HepG2 (cell line): ENCODE measurements around the gene DENND10. TPM values are rescaled to one million over a fixed set of nuclear protein-coding genes. Genes with fewer than 3 reads are reported as not detected.

Experiments used
- ATF5 ChIP-seq: sonication (generic); formaldehyde crosslinking; IDR thresholded peaks from 2 replicates; pipeline ENCODE4 v1.4.0; 2020; ENCODE audit warnings: mild to moderate bottlenecking, low read depth, missing genetic modification reagents
- BATF2 ChIP-seq: sonication (generic); formaldehyde crosslinking; IDR thresholded peaks from 2 replicates; pipeline ENCODE4 v1.8.0; 2022; ENCODE audit warnings: mild to moderate bottlenecking, missing genetic modification reagents, moderate library complexity
- BRF2 ChIP-seq: sonication (generic); formaldehyde crosslinking; IDR thresholded peaks from 2 replicates; pipeline ENCODE4 v1.8.1; 2022; ENCODE audit warnings: mild to moderate bottlenecking, missing genetic modification reagents
- CCDC6 ChIP-seq: sonication (generic); formaldehyde crosslinking; IDR thresholded peaks from 2 replicates; pipeline ENCODE4 v1.8.1; 2022; ENCODE audit warnings: mild to moderate bottlenecking, missing genetic modification reagents, moderate library complexity
- MIXL1 ChIP-seq: IDR thresholded peaks from 2 replicates; pipeline ENCODE4 v1.6.1; 2016
- MYPOP ChIP-seq: sonication (generic); formaldehyde crosslinking; IDR thresholded peaks from 2 replicates; pipeline ENCODE4 v1.8.1; 2023; ENCODE audit warnings: mild to moderate bottlenecking, moderate library complexity, missing genetic modification reagents
- PHF5A ChIP-seq: IDR thresholded peaks from one replicate; pipeline ENCODE4 v1.6.1; 2018; ENCODE audit warnings: low read depth, missing genetic modification reagents; ENCODE audit not compliant: unreplicated experiment
- UBTF ChIP-seq: sonication (generic); formaldehyde crosslinking; IDR thresholded peaks from 2 replicates; pipeline ENCODE4 v1.4.0; 2020; ENCODE audit warnings: mild to moderate bottlenecking, missing genetic modification reagents
- ZBTB39 ChIP-seq: sonication (generic); formaldehyde crosslinking; IDR thresholded peaks from 2 replicates; pipeline ENCODE4 v1.5.0; 2020; ENCODE audit warnings: missing genetic modification reagents
- ZBTB49 ChIP-seq: sonication (generic); formaldehyde crosslinking; IDR thresholded peaks from 2 replicates; pipeline ENCODE4 v1.4.0; 2020; ENCODE audit warnings: missing genetic modification reagents, borderline replicate concordance
- ZBTB7A ChIP-seq: sonication (generic); formaldehyde crosslinking; IDR thresholded peaks from 2 replicates; pipeline ENCODE4 v1.8.0; 2022; ENCODE audit warnings: mild to moderate bottlenecking, missing genetic modification reagents
- ZIK1 ChIP-seq: sonication (generic); formaldehyde crosslinking; IDR thresholded peaks from 2 replicates; pipeline ENCODE4 v1.5.0; 2020; ENCODE audit warnings: mild to moderate bottlenecking, low read depth, missing genetic modification reagents, borderline replicate concordance
- ZNF143 ChIP-seq: sonication (generic); formaldehyde crosslinking; IDR thresholded peaks from 2 replicates; pipeline ENCODE4 v1.4.0; 2020; ENCODE audit warnings: missing genetic modification reagents
- ZNF17 ChIP-seq: sonication (generic); formaldehyde crosslinking; IDR thresholded peaks from 2 replicates; pipeline ENCODE4 v1.5.0; 2020; ENCODE audit warnings: mild to moderate bottlenecking, missing genetic modification reagents
- ZNF451 ChIP-seq: sonication (generic); formaldehyde crosslinking; IDR thresholded peaks from 2 replicates; pipeline ENCODE4 v1.5.0; 2020; ENCODE audit warnings: mild to moderate bottlenecking, missing genetic modification reagents
- ZNF614 ChIP-seq: IDR thresholded peaks from 2 replicates; pipeline ENCODE4 v1.6.1; 2018; ENCODE audit warnings: missing biosample characterization, missing genetic modification reagents, inconsistent platforms, borderline replicate concordance
- polyA plus RNA-seq, 8 experiments: library from polyadenylated mRNA; depleted of rRNA in 3 of 8; stranded (reverse) in 7 of 8; unstranded in 1 of 8; fragments of >200 nt; fragmentation: Illumina TruSeq in 4 of 8; extraction: Trizol in 4 of 8; gene quantifications; 2 replicates each; pipeline versions ENCODE4 v1.2.1 to v1.2.3, GENCODE V29; 2011 to 2016; ENCODE audit warnings: low read depth in 4 of 8, missing spikeins in 1 of 8, mixed read lengths in 1 of 8; ENCODE audit not compliant: insufficient read depth in 1 of 8
- total RNA-seq, 5 experiments: library from RNA; depleted of rRNA; stranded (reverse); fragments of >200 nt; fragmentation: Illumina TruSeq; extraction: Trizol; gene quantifications; 2 replicates each; pipeline ENCODE4 v1.2.3, GENCODE V29; 2016; ENCODE audit warnings: low read depth in 1 of 5

Gene DENND10
- total and polyA plus RNA-seq, 2 of the 13 experiments (the other 11 are each of a cell fraction or from before 2014, with no cell fraction given), result 43.7 to 78.8 TPM

- TF ChIP-seq UBTF (CRISPR knock-in tag) (peak; percentile 68; the same call in 1 of the 2 replicates), ZNF17 (no peak), BATF2 (CRISPR knock-in tag) (0 out of 2 replicates have a peak, but pooled peaks have one; percentile 28), ZNF614 (CRISPR knock-in tag) (no peak), CCDC6 (peak; percentile 95), MYPOP (peak; percentile 79; the same call in 1 of the 2 replicates), BRF2 (CRISPR knock-in tag) (no peak), PHF5A (CRISPR knock-in tag) (peak; percentile 35), ZNF143 (CRISPR knock-in tag) (no peak), ZBTB7A (CRISPR knock-in tag) (peak; percentile 91), ZNF451 (CRISPR knock-in tag) (no peak; the same call in 1 of the 2 replicates), ZBTB49 (no peak), ATF5 (0 out of 2 replicates have a peak, but pooled peaks have one; percentile 22), MIXL1 (CRISPR knock-in tag) (peak; percentile 46; the same call in 1 of the 2 replicates), ZBTB39 (no peak), ZIK1 (CRISPR knock-in tag) (peak; percentile 38)
These were observed 61.5 kb downstream of the DENND10 start, which contains the start of gene SFXN4 (continued) for GRCh38 chr10:119165171-119166117.
